Left kidney (tissue), 2 donors: Measurements from ENCODE around the gene SLC9B1. TPM values are rescaled to one million over a fixed set of nuclear protein-coding genes. Genes with fewer than 3 reads are reported as not detected.
A peak's percentile ranks its signal among the peaks of the same experiment; 100 is the strongest.
"Not testable (repeated sequence)": the region's sequence is repeated elsewhere in the genome, so short reads cannot be mapped to it uniquely, and the experiment has no call there.

Source experiments
- DNase-seq: peaks from one replicate; pipeline ENCODE4 v3.0.0-alpha.2; 2013
- polyA plus RNA-seq: library from polyadenylated mRNA; unstranded; fragments of 120-200 nt; gene quantifications from one replicate; pipeline ENCODE4 v1.2.1, GENCODE V29; 2013; ENCODE audit not compliant: insufficient read length

The SLC9B1 gene
- polyA plus RNA-seq, 1 donor, result 3.4 TPM

DNA sequence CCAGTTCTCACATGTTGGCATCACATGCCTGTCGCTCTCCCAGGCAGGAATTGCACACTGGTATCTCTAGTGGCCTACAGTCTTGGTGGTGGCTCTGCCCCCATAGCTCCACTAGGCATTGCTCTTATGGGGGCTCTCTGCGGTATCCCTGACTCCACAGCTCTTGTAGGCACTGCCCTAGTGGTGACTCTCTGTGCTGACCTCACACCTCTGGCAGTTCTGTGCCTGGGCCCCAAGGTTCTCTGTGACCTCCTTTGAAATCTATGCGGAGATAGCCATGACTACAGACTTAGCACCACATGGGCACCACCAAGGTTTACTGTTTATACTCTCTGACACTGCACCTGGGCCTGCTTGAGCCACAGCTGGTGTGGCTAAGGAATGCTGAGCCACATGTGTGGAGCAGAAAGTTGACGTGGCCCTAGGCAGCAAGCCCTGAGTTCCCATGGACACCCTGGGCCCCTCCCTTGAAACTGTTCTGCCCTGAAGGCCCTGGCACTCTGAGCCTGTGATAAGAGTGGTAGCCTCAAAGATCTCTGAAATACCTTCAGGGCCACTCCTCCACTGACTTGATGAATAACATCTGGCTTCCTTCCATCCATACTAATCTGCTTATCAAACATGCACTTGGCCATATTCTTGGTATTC lies 8.0 kb downstream of the SLC9B1 start:
- no peak for DNase-seq

DNA sequence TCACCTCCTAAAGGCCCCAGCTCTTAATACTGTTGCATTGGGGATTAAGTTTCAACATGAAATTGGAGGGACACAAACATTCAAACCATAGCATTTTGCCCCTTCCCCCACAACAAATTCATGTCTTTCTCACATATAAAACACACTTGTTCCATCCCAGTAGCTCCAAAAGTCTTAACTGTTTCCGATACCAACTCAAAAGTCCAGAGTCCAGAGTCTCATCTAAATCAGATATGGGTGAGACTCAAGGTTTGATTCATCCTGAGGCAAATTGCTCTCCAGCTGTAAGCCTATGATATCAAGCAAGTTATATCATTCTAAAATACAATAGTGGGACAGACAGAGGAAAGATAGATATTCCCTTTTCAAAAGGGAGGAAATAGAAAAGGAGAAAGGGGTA lies 8.7 kb downstream of the SLC9B1 start:
- DNase-seq, result no peak

DNA sequence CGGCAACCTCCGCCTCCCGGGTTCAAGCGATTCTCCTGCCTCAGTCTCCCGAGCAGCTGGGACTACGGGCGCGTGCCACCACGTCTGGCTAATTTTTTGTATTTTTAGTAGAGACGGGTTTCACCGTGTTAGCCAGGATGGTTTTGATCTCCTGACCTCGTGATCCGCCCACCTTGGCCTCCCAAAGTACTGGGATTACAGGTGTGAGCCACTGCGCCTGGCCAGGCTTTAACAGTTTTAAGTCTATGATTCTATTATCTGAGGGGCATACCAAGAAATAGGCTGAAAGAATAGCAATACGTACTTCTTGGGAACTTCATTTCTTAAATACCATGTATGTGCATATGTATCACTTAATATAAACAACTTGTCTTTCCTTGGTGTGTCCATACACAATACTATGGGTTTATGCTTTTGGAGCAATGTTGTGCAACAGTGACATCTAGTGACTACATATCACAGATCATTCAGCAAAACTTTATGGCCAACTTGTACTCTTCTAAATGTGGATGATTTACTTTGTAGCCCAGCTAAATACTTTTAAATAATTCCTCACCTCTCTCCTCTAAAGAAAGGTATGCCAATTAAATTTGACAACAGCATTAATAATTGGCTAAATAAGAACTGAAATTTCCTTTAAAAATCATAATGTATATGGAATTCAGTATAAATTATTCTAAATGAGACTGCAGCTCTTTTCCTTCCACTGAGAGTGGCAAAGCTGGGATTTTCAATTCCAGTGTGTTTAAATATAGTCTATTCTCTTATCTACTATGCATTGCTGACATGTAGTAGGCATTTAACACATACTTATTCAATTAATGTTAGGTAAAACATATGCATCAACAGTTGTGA lies 10.4 kb downstream of the SLC9B1 start:
- peak; percentile 63 for DNase-seq

DNA sequence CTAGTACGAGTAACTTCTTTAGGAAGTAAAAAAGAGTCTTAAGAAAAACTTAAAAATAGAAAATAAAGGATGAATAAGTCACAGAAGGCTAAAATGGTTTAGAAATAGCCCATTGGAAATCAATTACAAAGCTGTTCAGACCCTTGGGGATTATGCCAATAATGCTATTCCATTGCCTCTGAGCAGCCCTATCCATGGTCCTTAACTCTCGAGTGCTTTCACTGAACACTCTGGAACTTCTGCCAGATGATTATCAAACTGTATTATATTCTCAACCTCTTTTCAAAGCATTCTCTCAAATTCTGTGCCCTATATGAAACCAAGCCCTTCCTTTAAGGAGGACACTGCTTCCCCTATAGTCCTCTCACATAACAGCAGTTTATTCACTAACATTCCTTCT lies 17.0 kb downstream of the SLC9B1 start:
- no peak for DNase-seq

DNA sequence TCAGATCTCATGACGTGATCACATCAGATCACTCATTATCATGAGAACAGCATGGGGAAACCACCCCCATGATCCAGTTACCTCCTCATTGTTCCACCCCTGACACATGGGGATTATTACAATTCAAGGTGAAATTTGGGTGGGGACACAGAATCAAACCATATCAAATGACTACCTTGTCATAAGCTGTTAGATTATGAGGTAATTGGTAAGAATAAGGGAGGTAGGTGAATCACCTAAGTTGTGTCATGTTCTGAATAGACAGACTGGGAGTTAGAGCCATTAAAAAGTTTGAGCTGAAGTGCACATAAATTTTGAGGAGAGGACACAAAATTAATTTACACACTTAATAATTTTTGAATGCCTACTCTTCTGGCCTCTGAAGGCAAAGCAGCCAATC lies 24.7 kb downstream of the SLC9B1 start:
- DNase-seq, result no peak

GRCh38 chr4:102993985-102994384 lies 25.5 kb downstream of the SLC9B1 start:
- DNase-seq, result not testable (repeated sequence)

DNA sequence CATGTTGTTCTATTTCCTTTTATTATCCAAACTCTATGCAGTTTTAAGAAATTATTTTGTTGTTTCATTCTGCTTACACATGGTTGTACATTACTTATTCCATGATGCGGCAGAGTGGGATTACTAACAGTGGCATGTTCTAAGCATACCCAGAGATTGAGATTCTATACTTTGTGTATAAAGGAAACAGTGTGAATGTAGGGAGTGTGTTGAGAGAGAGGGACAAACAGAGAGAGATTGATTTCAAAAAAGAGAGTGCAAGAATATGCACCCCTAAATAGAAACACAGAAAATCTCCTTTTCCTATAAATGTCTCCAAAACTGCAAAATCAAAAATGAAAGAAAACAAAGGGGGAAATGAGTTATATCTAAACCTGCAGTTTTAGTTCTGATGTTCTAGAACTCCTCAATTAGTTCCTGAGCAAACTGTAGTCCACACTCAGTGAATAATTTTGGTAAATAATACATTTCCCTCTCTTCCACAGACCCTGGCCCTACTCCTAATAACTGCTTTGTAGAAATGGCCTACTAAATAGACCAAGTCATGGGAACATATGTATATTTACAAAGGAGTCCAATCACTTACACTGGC lies 31.0 kb downstream of the SLC9B1 start:
- no peak for DNase-seq

DNA sequence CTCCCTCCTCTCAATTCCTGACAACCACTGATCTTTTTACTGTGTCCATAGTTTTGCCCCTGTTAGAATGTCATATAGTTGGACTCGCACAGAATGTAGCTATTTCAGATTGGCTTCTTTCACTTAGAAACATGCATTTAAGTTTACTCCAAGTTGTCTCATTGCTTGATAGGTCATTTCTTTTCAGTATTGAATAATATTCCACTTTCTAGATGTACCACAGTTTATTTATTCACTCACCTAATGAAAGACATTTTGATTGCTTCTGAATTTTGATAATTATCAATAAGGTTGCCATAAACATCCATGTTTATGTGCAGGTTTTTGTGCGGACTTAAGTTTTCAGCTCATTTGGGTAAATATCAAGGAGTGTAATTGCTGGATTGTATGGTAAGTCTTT lies 38.5 kb downstream of the SLC9B1 start:
- no peak for DNase-seq

- not testable (repeated sequence) for DNase-seq
Measured at GRCh38 chr4:102961813-102962212, 57.7 kb downstream of the SLC9B1 start.

DNA sequence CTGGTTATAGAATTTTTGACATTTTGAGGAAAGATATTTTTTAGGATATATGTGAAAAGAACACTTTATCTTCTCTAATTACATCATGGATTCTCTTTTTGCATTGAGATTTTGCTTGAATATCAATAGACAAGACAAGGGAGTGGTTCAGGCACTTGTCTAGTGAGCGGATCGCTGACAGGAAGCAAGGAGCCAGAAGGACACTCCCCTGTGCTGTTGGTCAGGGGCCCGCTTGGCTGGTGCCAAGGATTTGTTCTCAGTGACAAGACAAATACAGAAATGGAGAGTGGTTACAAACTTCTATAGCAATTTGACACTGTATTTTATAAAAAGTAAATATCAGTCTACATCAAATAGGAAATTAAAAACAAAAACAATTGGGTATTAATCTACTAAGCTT lies 60.0 kb downstream of the SLC9B1 start:
- DNase-seq, result no peak

GRCh38 chr4:102945066-102945465 lies 74.4 kb downstream of the SLC9B1 start:
- DNase-seq, result no peak

GRCh38 chr4:102938063-102938462 lies 81.4 kb downstream of the SLC9B1 start:
- not testable (repeated sequence) for DNase-seq

DNA sequence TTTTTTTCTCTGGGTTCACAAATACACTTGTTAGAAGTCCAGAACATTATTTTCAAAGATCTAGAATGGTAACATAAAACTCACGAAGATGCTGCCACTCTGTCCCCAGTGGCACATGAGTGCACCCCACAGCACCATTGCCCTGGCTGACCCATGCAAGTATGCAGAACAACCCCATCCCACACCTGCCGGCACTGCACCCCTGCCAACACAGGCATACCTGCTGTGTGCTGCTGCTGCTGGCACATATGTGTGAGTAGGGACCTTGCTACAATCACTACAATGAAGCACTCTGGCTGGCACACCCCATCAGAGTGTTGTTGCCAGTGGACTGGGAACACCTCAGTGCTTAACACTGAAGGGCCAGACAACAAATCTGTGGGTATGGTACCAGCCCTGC lies 83.8 kb downstream of the SLC9B1 start:
- no peak for DNase-seq

DNA sequence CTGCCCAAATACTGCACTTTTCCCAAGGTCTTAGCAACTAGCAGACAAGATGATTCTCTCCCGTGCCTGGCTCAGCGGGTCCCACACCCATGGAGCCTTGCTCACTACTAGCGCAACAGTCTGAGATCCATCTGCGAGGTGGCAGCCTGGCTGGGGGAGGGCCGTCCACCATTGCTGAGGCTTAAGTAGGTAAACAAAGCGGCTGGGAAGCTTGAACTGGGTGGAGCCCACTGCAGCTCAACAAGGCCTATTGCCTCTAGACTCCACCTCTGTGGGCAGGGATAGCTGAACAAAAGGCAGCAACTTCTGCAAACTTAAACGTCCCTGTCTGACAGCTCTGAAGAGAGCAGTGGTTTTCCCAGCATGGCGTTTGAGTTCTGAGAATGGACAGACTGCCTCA lies 99.8 kb downstream of the SLC9B1 start:
- not testable (repeated sequence) for DNase-seq

- DNase-seq, result no peak
Measured at GRCh38 chr4:102918859-102919258, 100.6 kb downstream of the SLC9B1 start.

- DNase-seq, result no peak
Measured at GRCh38 chr4:102901804-102902203, 117.7 kb downstream of the SLC9B1 start.

- DNase-seq, result not testable (repeated sequence)
Measured at GRCh38 chr4:102897610-102898009, 121.9 kb downstream of the SLC9B1 start.

DNA sequence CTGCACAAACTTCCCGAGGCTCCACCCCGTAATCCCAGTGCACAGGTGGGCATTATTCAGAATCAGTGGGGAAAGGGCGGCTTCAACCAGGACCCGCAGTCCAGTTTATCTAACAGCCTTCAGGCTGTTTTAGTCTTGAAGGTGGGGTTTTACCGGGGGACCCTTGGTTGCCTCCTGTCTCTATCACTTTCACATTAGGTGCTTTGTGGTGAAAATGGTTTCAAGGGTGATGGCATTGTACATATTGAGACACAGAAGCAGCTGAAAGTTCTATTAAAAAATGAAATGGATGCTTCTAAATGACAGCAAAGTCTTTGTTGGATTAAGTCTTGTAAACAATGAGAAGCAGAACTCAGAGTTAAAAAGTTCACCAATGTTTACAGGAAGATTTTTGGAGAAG lies 123.0 kb downstream of the SLC9B1 start:
- DNase-seq, result not testable (repeated sequence)

GRCh38 chr4:102889866-102890265 lies 129.6 kb downstream of the SLC9B1 start:
- DNase-seq, result not testable (repeated sequence)

DNA sequence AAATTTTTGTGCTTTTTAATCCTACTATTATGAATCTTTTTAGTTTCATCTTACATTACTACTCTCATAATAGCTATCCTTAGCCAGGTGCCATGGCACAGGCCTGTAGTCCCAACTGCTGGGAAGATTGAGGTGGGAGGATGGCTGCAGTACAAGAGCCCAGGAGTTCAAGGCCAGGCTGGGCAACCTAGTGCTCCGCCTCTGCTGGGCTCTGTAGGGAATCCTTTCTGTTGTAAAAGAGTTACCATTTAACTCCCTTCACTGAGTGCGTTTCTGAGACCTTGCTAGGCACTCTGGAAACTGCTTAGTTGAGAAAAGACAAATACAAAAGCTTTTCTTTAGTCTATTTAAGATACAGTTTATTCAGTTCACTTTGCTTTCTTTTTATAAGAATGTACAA lies 130.9 kb downstream of the SLC9B1 start:
- DNase-seq, result not testable (repeated sequence)

- DNase-seq, result no peak
Measured at GRCh38 chr4:102883278-102883677, 136.2 kb downstream of the SLC9B1 start.

GRCh38 chr4:102881343-102881742 lies 138.2 kb downstream of the SLC9B1 start:
- no peak for DNase-seq

DNA sequence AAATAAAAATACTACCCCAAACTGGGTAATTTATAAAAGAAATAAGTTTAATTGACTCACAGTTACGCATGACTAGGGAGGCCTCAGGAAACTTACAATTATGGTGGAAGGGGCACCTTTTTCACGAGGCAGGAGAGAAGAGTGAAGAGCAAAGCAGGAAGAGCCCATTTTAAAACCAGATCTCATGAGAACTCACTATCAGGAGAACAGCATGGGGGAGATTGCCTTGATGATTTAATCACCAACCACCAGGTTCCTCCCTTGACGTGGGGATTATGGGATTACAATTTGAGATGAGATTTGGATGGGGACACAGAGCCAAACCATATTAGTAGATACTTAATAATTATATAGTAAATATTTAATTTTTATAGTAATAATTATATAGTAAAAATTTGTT lies 140.6 kb downstream of the SLC9B1 start:
- no peak for DNase-seq
